HepG2 (cell line): ENCODE results near the gene LSR. TPM values are rescaled to one million over a fixed set of nuclear protein-coding genes. Genes with fewer than 3 reads are reported as not detected.

Experiments used
- CENPX ChIP-seq: sonication (generic); formaldehyde crosslinking; IDR thresholded peaks from 2 replicates; pipeline ENCODE4 v1.9.0; 2021; ENCODE audit warnings: mild to moderate bottlenecking, missing genetic modification reagents, moderate library complexity
- CERS6 ChIP-seq: sonication (generic); formaldehyde crosslinking; IDR thresholded peaks from 2 replicates; pipeline ENCODE4 v1.5.0; 2020; ENCODE audit warnings: missing genetic modification reagents
- KAT2B ChIP-seq: fragments of 150-350 bp; IDR thresholded peaks from 2 replicates; pipeline ENCODE4 v1.6.1; 2014; ENCODE audit warnings: low read depth, low read length, borderline replicate concordance
- KIAA2018 ChIP-seq: sonication (generic); formaldehyde crosslinking; IDR thresholded peaks from 2 replicates; pipeline ENCODE4 v1.5.0; 2020; ENCODE audit warnings: mild to moderate bottlenecking, missing genetic modification reagents, borderline replicate concordance
- NRL ChIP-seq: sonication (generic); formaldehyde crosslinking; IDR thresholded peaks from 2 replicates; pipeline ENCODE4 v1.5.0; 2020; ENCODE audit warnings: missing genetic modification reagents, mild to moderate bottlenecking, moderate library complexity, borderline replicate concordance
- WIZ ChIP-seq: sonication (generic); formaldehyde crosslinking; IDR thresholded peaks from 2 replicates; pipeline ENCODE4 v1.5.1; 2020; ENCODE audit warnings: mild to moderate bottlenecking, missing genetic modification reagents
- ZBTB1 ChIP-seq: sonication (generic); formaldehyde crosslinking; IDR thresholded peaks from 2 replicates; pipeline ENCODE4 v1.4.0; 2020; ENCODE audit warnings: missing genetic modification reagents, borderline replicate concordance
- ZBTB44 ChIP-seq: sonication (generic); formaldehyde crosslinking; IDR thresholded peaks from 2 replicates; pipeline ENCODE4 v1.4.0; 2020; ENCODE audit warnings: missing genetic modification reagents
- ZMYM3 ChIP-seq: sonication (generic); formaldehyde crosslinking; IDR thresholded peaks from 2 replicates; pipeline ENCODE4 v1.5.1; 2020; ENCODE audit warnings: mild to moderate bottlenecking, missing genetic modification reagents
- ZNF17 ChIP-seq: sonication (generic); formaldehyde crosslinking; IDR thresholded peaks from 2 replicates; pipeline ENCODE4 v1.5.0; 2020; ENCODE audit warnings: mild to moderate bottlenecking, missing genetic modification reagents
- ZNF230 ChIP-seq: sonication (generic); formaldehyde crosslinking; IDR thresholded peaks from 2 replicates; pipeline ENCODE4 v1.4.0; 2020; ENCODE audit warnings: mild to moderate bottlenecking, missing genetic modification reagents
- ZNF3 ChIP-seq: IDR thresholded peaks from 2 replicates; pipeline ENCODE4 v1.7.0; 2017; ENCODE audit warnings: inconsistent platforms
- ZNF577 ChIP-seq: sonication (generic); formaldehyde crosslinking; IDR thresholded peaks from 2 replicates; pipeline ENCODE4 v1.4.0; 2020; ENCODE audit warnings: mild to moderate bottlenecking, low read depth, missing genetic modification reagents, borderline replicate concordance
- ZNF580 ChIP-seq: IDR thresholded peaks from 2 replicates; pipeline ENCODE4 v1.6.1; 2016; ENCODE audit warnings: low read depth, borderline replicate concordance
- ZNF639 ChIP-seq: conservative IDR thresholded peaks from 2 replicates; pipeline ENCODE4 v1.6.1; 2018; ENCODE audit warnings: missing genetic modification reagents
- ZNF766 ChIP-seq: sonication (generic); formaldehyde crosslinking; IDR thresholded peaks from 2 replicates; pipeline ENCODE4 v1.5.0; 2020; ENCODE audit warnings: missing genetic modification reagents, borderline replicate concordance
- ZNF773 ChIP-seq: sonication (generic); formaldehyde crosslinking; IDR thresholded peaks from 2 replicates; pipeline ENCODE4 v1.4.0; 2020; ENCODE audit warnings: missing genetic modification reagents, borderline replicate concordance
- polyA plus RNA-seq, 8 experiments: library from polyadenylated mRNA; depleted of rRNA in 3 of 8; stranded (reverse) in 7 of 8; unstranded in 1 of 8; fragments of >200 nt; fragmentation: Illumina TruSeq in 4 of 8; extraction: Trizol in 4 of 8; gene quantifications; 2 replicates each; pipeline versions ENCODE4 v1.2.1 to v1.2.3, GENCODE V29; 2011 to 2016; ENCODE audit warnings: low read depth in 4 of 8, missing spikeins in 1 of 8, mixed read lengths in 1 of 8; ENCODE audit not compliant: insufficient read depth in 1 of 8
- total RNA-seq, 5 experiments: library from RNA; depleted of rRNA; stranded (reverse); fragments of >200 nt; fragmentation: Illumina TruSeq; extraction: Trizol; gene quantifications; 2 replicates each; pipeline ENCODE4 v1.2.3, GENCODE V29; 2016; ENCODE audit warnings: low read depth in 1 of 5

The LSR gene
- total and polyA plus RNA-seq, 2 of the 13 experiments (the other 11 are each of a cell fraction or from before 2014, with no cell fraction given): 29.2 to 79.2 TPM

GRCh38 chr19:35247526-35248309 lies 1.1 kb upstream of the LSR start (continued):
- TF ChIP-seq KIAA2018 (no peak), ZNF3 (CRISPR knock-in tag) (no peak), KAT2B (no peak), ZBTB44 (CRISPR knock-in tag) (no peak), ZNF639 (CRISPR knock-in tag) (peak; percentile 54; the same call in 1 of the 2 replicates), CERS6 (CRISPR knock-in tag) (no peak), ZNF766 (CRISPR knock-in tag) (no peak), ZNF577 (no peak), ZNF17 (no peak), ZNF773 (no peak), WIZ (CRISPR knock-in tag) (no peak; the same call in 1 of the 2 replicates), ZNF230 (no peak), NRL (CRISPR knock-in tag) (no peak; the same call in 1 of the 2 replicates), ZBTB1 (no peak), CENPX (CRISPR knock-in tag) (no peak), ZMYM3 (CRISPR knock-in tag) (peak; percentile 94), ZNF580 (no peak)
